HFFc6 (cell line): ENCODE results near the gene EPO. TPM values are rescaled to one million over a fixed set of nuclear protein-coding genes. Genes with fewer than 3 reads are reported as not detected.
"Not testable (repeated sequence)": the region's sequence is repeated elsewhere in the genome, so short reads cannot be mapped to it uniquely, and the experiment has no call there.

Experiments
- DNase-seq: peaks from one replicate; pipeline ENCODE4 v3.0.0-alpha.2; 2018
- H3K27ac Mint-ChIP-seq: 2 replicates; pipeline ENCODE4 v1.8.0; 2020; ENCODE audit warnings: mild to moderate bottlenecking, mixed read lengths
- H3K27me3 Mint-ChIP-seq: 2 replicates; pipeline ENCODE4 v1.8.0; 2021; ENCODE audit warnings: mild to moderate bottlenecking, moderate library complexity, mixed read lengths; ENCODE audit not compliant: insufficient read depth
- H3K36me3 Mint-ChIP-seq: 2 replicates; pipeline ENCODE4 v1.8.0; 2021; ENCODE audit warnings: low read depth, mixed read lengths
- H3K4me1 Mint-ChIP-seq: 2 replicates; pipeline ENCODE4 v1.8.0; 2020; ENCODE audit warnings: low read depth, mixed read lengths
- H3K4me3 Mint-ChIP-seq: 2 replicates; pipeline ENCODE4 v1.8.0; 2020; ENCODE audit warnings: mild to moderate bottlenecking, moderate library complexity, mixed read lengths
- H3K9me3 Mint-ChIP-seq: 2 replicates; pipeline ENCODE4 v1.8.0; 2020; ENCODE audit warnings: mild to moderate bottlenecking, mixed read lengths
- CTCF ChIP-seq: fragments of 200-600 bp; sonication (generic); IDR thresholded peaks from 2 replicates; pipeline ENCODE4 v1.5.0; 2021; ENCODE audit warnings: antibody characterized with exemption, mild to moderate bottlenecking
- total RNA-seq, 6 experiments: library from RNA; stranded (reverse); fragmentation: NEBNext Ultra II Directional; extraction: Animal tissue kit (Norgen Biotek cat#: 25700); gene quantifications; 2 replicates in 1 of 6; 3 replicates in 5 of 6; pipeline ENCODE4 v1.2.3, GENCODE V29; 2021

The EPO gene
- total RNA-seq, 6 experiments from 2014 or later: not detected

- DNase-seq: no peak
- no peaks in the 10 kb centered on the region for H3K36me3 Mint-ChIP-seq
- peaks cover 25% of the 10 kb centered on the region for H3K4me1 Mint-ChIP-seq
- no peak overlapping the region for H3K27ac Mint-ChIP-seq
- no peaks in the 10 kb centered on the region for H3K9me3 Mint-ChIP-seq
- H3K4me3 Mint-ChIP-seq: no peak overlapping the region
- TF ChIP-seq CTCF: no peak
- H3K27me3 Mint-ChIP-seq: peaks cover 43% of the 10 kb centered on the region
These were observed 2.4 kb downstream of the EPO start for GRCh38 chr7:100722480-100723212.

GRCh38 chr7:100723732-100724275, 3.5 kb downstream of the EPO start:
- Mint-ChIP-seq H3K27ac (no peak overlapping the region), H3K36me3 (no peaks in the 10 kb centered on the region), H3K4me1 (peaks cover 26% of the 10 kb centered on the region), H3K27me3 (peaks cover 46% of the 10 kb centered on the region), H3K9me3 (no peaks in the 10 kb centered on the region), H3K4me3 (no peak overlapping the region)
- no peak for TF ChIP-seq CTCF
- no peak for DNase-seq

GRCh38 chr7:100724364-100724763, 4.1 kb downstream of the EPO start:
- not testable (repeated sequence) for H3K9me3 Mint-ChIP-seq, H3K4me3 Mint-ChIP-seq, DNase-seq, H3K27ac Mint-ChIP-seq, H3K36me3 Mint-ChIP-seq
- Mint-ChIP-seq H3K4me1 (peaks cover 26% of the 10 kb centered on the region), H3K27me3 (peaks cover 42% of the 10 kb centered on the region)

GRCh38 chr7:100726996-100727761, 6.9 kb downstream of the EPO start:
- DNase-seq: peak; percentile 82
- Mint-ChIP-seq H3K4me3 (peak overlapping the region; percentile 21), H3K4me1 (peaks cover 26% of the 10 kb centered on the region), H3K36me3 (no peaks in the 10 kb centered on the region), H3K27me3 (peaks cover 19% of the 10 kb centered on the region), H3K27ac (peak overlapping the region; percentile 90), H3K9me3 (no peaks in the 10 kb centered on the region)
- no peak for TF ChIP-seq CTCF

GRCh38 chr7:100728196-100728595, 7.9 kb downstream of the EPO start:
- no peak overlapping the region for H3K27ac Mint-ChIP-seq
- no peaks in the 10 kb centered on the region for H3K9me3 Mint-ChIP-seq
- peaks cover 26% of the 10 kb centered on the region for H3K4me1 Mint-ChIP-seq
- H3K4me3 Mint-ChIP-seq: no peak overlapping the region
- no peaks in the 10 kb centered on the region for H3K36me3 Mint-ChIP-seq
- no peak for DNase-seq
- TF ChIP-seq CTCF: no peak
- H3K27me3 Mint-ChIP-seq: peaks cover 16% of the 10 kb centered on the region
